NK-92 treated with Interleukin-12 subunit alpha and Interleukin-12 subunit beta, amount 100 ng/mL, for 24 hours (cell line): ENCODE data around the gene UFSP2.
"Not testable (repeated sequence)": the region's sequence is repeated elsewhere in the genome, so short reads cannot be mapped to it uniquely, and the experiment has no call there.

Experiments
- DNase-seq: peaks from one replicate; lab custom pipeline; 2025; lab: John Stamatoyannopoulos, UW

UFSP2 gene

GRCh38 chr4:185383451-185383850 is 42.3 kb downstream of the UFSP2 start:
- DNase-seq = no peak

- DNase-seq = no peak
Measured at GRCh38 chr4:185382754-185383153, 43.0 kb downstream of the UFSP2 start.

- no peak for DNase-seq
Measured at GRCh38 chr4:185381288-185382196, 44.2 kb downstream of the UFSP2 start.

- DNase-seq = no peak
Measured at GRCh38 chr4:185380320-185380719, 45.4 kb downstream of the UFSP2 start.

GRCh38 chr4:185379326-185380295 is 46.2 kb downstream of the UFSP2 start:
- no peak for DNase-seq

GRCh38 chr4:185378264-185378663 is 47.5 kb downstream of the UFSP2 start:
- no peak for DNase-seq

- DNase-seq = no peak
Measured at GRCh38 chr4:185374573-185374972, 51.2 kb downstream of the UFSP2 start.

GRCh38 chr4:185374027-185374426 is 51.7 kb downstream of the UFSP2 start:
- no peak for DNase-seq

- no peak for DNase-seq
Measured at GRCh38 chr4:185371702-185372101, 54.1 kb downstream of the UFSP2 start.

GRCh38 chr4:185370268-185370949 is 55.4 kb downstream of the UFSP2 start:
- DNase-seq = no peak

GRCh38 chr4:185369731-185370130 is 56.0 kb downstream of the UFSP2 start:
- DNase-seq = no peak

GRCh38 chr4:185364886-185365285 is 60.9 kb downstream of the UFSP2 start:
- DNase-seq = no peak

- DNase-seq = no peak
Measured at GRCh38 chr4:185363251-185363650, 62.5 kb downstream of the UFSP2 start.

GRCh38 chr4:185362570-185362969 is 63.2 kb downstream of the UFSP2 start:
- not testable (repeated sequence) for DNase-seq

GRCh38 chr4:185361872-185362271 is 63.9 kb downstream of the UFSP2 start:
- no peak for DNase-seq

GRCh38 chr4:185359767-185360446 is 65.9 kb downstream of the UFSP2 start:
- DNase-seq = no peak

GRCh38 chr4:185358959-185359358 is 66.8 kb downstream of the UFSP2 start:
- no peak for DNase-seq

GRCh38 chr4:185358514-185358913 is 67.2 kb downstream of the UFSP2 start:
- DNase-seq = no peak

- DNase-seq = no peak
Measured at GRCh38 chr4:185357733-185358440, 67.9 kb downstream of the UFSP2 start.

- no peak for DNase-seq
Measured at GRCh38 chr4:185357211-185357610, 68.6 kb downstream of the UFSP2 start.

- DNase-seq = no peak
Measured at GRCh38 chr4:185352741-185353140, 73.0 kb downstream of the UFSP2 start.
